Hematopoietic multipotent progenitor cell treated with erythropoietin and hydrocortisone succinate and interleukin-3 and kit ligand, for 6 days (in vitro differentiated cells): ENCODE measurements around the gene DHRS3.
"Not testable (repeated sequence)": the region's sequence is repeated elsewhere in the genome, so short reads cannot be mapped to it uniquely, and the experiment has no call there.

Experiments
- DNase-seq: peaks from one replicate; pipeline ENCODE4 v3.0.0-alpha.2; 2015

The DHRS3 gene, protein sequence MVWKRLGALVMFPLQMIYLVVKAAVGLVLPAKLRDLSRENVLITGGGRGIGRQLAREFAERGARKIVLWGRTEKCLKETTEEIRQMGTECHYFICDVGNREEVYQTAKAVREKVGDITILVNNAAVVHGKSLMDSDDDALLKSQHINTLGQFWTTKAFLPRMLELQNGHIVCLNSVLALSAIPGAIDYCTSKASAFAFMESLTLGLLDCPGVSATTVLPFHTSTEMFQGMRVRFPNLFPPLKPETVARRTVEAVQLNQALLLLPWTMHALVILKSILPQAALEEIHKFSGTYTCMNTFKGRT

DNA sequence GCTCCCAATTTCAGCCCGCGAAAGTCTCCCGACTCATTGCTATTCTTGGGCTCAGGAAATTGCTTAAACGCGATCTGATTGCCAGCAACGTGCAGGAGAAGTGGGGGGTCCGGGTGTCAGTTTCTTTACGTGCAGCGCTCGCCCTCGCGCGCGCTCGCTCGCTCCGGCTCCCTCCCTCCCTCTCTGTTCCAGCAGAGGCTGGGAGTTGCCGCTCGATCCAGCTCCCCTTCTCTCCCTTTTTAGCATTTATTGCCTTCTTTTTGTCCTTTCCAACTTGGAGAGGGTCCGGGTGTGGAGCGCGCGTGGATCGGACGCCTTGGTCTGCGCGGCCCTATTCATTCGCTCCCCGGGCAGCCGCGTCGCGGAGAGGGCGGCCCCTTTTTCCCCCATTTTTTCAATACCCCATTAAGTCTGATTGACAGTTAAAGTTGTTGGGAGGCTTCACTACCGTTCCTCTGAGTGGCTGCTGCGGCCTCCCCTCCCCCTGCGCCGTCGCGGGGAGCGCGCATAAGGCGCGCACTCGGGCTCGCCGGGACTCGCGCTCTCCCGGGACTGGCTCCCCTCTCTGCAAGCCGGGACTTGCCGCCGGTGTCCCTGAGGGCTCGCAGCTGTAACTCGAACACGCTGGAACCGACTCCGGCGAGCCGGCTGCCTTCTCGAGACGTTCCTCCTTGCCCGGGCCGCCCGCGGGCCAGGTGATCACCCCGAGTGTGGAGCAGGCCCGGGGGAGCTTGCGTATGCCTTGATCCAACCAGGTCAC lies at the start of gene DHRS3:
Gene DHRS3, minus strand, starts transcription at position 310 of the 760 bp plus-strand sequence. CDS start 862 bp downstream, outside the sequence.
- DNase-seq = peak; percentile 78

DNA sequence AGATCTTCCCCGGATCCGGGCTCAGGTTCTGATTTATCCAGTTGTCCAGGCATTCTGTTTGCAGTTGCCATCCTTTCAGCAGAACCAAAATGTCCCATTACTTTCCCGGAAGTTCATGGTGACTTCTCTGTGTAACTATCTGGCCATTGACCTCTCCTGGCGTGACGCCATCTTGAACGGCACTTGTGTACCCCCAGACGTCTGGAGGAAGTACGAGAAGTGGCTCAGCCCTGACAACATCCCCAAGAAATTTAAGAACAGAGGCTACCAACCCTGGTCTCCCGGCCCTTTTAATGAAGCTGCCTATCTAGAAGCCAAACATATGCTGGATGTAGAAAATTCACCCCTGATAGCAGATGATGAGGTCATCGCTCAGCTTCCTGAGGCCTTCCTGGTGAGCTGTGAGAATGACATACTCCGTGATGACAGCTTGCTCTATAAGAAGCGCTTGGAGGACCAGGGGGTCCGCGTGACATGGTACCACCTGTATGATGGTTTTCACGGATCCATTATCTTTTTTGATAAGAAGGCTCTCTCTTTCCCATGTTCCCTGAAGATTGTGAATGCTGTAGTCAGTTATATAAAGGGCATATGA lies 48.2 kb upstream of the DHRS3 start:
- DNase-seq = no peak

DNA sequence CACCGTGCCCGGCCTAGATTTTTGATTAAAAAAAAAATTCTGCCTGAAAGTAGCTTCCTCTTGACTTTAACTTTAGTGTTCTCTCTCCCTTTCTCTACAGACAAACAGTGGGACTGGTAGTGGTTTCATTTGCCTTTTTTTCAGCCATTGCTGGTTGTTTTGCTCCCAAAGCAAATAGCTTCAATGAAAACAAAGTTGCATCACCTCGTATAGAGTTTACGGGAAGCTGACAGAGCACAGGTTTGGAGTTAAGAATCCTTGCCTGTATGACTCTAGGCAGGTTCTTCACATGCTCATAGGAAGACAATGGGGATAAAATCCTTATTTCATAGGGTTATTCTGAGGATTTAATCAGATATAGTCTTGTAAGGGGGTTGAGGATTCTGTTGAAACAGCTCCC lies 47.5 kb upstream of the DHRS3 start:
- no peak for DNase-seq

DNA sequence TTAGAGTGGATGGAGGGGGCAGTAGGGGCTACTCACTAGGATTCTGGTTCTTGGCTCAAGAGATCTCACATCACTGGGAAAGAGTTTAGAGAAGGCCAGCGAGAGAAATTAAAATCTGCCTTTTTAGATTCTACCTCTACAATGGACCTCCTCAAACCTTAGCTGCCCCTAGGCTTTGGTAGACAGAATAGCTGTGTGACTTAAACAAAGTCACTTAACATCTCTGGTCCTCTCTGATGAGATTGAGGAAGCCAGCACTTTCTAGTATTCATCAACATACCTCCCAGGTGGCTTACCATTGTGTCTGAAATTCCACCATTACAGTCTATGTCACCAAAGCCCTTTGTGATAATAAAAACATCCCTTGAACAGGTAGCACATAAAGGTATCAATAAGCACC lies 44.5 kb upstream of the DHRS3 start:
- DNase-seq = no peak

DNA sequence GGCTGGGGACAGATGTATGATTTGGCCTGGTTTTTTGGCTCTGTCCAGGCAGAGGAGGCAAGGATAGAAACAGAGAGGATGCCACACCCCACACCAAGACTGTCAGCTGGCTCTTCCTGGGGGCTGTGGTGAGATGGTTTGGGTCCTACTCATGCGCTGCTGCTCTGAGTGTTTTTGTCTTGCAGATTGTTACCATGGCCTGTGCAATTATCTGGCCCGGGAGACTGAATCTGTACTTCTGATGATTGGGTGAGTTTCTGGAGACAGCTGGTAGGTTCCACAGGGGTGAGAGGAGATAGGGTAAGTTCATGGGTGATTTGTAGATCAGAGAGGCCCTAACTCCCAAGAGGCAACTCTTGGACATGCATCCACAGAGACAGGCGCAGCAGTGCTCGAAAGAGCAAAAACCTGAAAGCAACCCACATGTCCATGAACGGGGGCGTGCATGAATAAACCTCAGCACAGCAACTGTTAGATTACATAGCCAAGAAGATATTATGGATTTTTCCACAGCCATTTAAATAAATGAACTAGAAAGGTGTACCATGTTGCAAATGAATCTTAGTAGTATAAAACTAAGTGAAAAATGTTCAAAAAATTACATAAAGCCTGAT lies 43.7 kb upstream of the DHRS3 start:
- no peak for DNase-seq

DNA sequence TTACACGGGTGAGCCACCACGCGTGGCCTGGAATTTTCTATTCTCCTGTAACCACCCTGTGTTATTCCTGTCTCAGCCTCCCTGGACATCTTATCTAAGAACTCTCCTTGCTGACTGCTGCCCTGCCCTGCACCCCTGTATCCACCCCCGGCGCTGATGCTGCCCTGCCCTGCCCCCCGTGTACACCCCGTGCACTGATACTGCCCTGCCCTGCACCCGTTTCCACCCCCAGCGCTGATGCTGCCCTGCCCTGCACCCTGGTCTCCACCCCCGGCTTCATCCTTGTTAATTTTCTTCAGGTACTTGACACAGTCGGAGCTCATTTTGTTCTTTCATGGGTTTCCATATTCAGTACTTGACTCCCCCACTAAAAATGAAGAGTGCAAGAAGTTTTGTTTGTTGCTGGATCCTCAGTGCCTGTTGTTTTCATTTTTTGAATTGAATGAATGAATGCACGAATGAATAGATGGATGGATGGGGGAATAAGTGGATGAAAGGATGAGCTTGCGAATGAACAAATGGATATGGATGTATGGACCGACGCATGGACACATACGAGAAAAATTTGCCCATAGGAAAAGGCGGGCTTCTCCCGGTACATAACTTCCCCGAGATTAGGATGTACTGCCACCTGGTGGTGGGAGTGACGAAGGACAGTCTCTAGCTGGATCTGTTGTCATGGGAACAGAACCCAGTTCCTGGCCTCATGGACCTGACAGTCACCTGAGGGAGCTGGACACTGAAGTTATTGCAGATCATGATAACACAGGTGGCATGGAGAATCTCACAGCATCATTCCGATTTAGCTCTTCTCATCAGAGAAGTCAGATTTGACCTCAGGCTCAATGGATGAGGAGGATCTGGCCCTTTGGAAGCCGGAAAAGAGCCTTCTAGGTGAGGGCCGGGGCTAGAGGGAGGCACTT lies 40.8 kb upstream of the DHRS3 start:
- DNase-seq = peak; percentile 78

DNA sequence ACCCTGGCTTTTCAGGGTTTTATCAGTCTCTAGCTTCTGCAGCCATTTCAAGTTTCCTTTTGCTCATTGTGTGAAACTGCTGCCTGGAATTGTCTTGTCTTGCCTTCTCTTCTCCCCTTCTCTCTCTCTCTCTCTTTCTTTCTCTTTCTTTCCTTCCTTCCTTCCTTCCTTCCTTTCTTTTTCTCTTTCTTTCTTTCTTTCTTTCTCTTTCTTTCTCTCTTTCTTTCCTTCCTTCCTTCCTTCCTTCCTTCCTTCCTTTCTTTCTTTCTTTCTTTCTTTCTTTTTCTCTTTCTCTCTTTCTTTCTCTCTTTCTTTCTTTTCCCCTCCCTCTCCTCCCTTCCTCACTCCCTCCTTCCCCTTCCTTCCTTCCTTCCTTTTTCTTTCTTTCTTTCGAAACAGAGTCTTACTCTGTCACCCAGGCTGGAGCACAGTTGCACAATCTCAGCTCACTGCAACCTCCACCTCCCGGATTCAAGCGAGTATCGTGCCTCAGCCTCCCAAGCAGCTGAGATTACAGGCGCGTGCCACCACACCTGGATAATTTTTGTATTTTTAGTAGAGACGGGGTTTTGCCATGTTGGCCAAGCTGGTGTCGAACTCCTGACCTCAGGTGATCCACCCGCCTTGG lies 40.0 kb upstream of the DHRS3 start:
- not testable (repeated sequence) for DNase-seq

DNA sequence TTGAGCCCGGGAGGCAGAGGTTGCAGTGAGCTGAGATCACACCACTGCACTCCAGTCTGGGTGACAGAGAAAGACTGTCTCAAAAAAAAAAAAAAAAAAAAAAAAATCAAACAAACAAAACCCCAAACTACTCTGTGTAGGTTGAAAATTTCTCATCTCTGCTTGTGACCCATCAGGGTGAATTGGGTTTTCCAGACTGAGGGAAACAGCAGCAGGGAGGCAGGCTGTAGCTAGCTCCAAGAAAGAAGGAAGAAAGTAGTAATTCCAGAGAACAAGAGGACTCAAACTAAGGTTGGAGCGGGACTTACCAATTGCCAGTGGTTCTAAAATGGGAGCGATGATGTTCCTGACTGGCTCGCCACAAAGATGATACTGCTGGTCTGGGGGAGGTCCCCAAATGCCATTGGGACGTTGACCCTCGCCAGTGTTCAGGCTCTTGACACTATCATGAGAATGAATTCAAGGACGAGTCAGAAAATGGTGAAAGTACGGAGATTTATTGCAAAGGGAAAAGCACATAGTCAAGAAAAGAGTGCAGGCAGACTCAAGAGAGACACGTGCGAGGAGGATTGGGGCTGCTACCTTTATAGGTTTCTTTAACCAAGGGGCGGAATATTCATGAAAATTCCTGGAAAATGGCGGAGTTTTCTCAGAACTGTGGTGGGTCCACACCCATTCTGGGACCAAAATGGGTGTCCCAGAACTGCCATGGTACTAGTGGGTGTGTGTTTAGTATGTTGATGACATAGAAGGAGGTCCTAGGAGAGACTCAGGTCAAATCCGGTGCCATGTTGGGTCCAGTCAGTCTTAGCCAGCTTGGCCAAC lies 39.3 kb upstream of the DHRS3 start:
- DNase-seq = no peak

DNA sequence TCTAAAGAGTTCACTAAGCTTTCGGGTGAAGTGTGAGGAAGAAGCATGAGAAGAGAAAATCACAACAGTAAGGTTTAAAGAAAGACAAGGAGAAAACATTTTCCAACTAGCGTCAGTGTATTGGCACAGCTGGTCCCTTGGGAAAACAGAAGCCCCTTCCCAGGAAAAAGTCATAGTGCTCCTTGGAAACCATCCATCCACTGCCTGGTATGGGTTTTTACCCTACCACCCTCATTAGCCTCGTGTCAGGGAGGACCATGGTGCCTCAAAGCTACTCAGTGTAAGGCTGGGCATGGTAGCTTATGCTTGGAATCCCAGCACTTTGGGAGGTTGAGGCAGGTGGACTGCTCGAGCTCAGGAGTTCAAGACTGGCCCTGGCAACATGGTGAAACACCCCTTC lies 38.6 kb upstream of the DHRS3 start:
- no peak for DNase-seq

DNA sequence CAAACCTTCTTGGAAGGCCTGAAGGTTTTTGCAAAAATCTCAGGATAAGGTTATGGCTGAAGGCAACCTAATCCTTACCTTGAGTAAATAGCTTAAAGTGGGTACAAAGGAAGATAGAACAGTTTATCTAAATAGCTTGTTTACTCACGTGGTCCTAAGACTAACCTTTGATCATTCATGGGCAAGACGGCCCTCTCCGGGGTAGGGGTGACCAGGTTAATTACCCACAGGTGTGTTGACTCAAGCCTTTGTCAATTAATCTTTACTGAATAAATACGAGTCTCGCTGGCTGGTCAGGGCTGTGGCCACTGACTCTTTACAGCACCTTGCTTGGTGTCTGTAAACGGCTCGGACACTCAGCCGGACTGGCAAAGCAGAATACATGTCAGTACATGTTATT lies 36.6 kb upstream of the DHRS3 start:
- no peak for DNase-seq

DNA sequence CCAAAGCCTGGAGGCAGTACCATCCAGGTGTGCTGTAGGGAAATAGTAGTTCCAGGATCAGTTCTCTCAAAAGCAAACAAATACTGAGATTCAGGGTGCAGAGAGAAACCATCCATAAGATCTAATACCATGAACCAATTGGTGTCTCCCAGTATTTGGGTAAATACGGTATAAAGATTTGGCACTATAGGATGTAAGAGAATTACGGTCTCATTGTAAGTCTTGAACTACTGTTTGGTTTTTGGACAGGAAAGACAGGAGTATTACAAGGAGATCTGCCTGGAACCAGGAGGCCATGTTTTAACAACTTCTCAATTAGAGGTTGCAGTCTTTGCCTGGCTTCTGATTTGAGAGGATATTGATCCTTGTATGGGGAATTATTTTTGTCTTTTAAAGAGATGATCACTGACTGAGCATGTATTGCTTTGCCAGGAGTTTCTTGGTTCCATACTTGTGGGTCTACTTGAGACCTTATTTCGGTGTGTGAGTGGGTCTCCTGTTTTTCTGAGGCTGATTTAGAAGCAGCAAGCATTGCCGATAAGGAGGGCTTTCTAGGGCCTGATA lies 36.1 kb upstream of the DHRS3 start:
- no peak for DNase-seq

DNA sequence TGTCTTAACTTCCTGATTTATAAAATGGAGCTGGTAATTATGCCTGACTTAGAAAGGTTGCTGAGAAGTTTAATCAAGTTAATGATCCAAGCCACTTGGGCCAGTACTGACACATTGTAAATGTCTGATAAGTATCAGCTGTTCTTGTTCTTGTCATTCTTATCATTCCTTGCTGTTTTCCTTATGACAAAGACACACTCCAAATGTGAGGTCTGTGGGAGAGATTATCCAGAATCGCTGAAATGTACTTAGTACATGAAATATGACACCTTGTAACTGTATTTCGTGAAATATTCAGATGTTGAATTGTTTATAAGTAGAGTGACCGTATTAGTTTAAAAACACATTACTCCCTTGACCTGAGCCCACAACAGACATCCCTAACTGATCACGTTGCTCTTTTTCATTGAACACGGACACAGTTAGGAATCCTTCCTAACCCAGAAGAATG lies 32.0 kb upstream of the DHRS3 start:
- DNase-seq = no peak

DNA sequence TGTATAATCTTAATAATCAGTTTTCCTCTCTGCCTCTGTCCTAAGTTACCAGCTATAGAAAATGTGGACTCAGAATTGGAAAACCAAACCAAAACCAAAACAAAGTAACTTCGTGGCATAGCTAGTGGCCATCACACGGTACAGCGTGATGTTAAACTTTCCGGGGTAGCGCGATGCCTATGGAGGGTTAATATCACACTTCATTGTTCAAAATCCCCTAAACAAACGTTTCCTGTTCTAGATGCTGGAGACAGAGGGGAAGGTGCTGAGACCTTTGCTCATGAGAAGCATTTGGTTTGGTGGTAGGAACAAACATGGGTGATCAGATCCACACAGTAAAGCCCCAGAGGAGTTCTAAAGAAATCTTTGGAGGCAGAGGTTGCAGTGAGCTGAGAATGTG lies 30.7 kb upstream of the DHRS3 start:
- DNase-seq = no peak

DNA sequence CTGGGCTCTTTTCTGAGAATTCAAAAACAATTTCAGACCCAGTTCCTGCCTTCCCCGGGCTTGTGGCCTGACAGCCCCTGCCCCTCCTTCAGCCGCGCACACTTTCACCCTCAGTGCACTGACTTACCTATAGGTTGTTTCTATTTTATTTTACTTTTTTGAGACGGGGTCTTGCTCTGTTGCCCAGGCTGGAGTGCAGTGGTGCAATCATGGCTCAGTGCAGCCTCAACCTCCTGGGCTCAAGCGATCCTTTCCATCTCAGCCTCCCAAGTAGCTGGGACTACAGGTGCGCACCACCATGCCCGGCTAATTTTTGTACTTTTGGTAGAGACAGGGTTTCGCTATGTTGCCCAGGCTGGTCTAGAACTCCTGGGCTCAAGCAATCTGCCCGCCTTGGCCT lies 27.4 kb upstream of the DHRS3 start:
- not testable (repeated sequence) for DNase-seq

DNA sequence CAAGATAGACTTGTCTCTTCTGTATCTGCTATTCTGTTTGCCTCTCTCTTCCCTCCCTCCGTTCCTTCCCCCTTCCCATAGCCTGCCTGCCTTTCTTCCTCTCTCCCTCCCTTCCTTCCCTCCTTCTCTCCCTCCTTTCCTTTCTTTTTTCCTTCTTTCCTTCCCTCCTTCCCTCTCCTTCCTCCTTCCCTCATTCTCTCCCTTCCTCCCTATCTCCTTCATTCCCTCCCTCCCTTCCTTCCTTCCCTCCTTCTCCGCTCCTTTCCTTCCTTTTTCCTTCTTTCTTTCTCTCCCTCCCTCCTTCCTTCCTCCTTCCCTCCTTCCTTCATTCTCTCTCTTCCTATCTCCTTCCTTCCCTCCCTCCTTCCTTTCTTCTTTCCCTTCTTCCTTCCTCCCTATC lies 26.8 kb upstream of the DHRS3 start:
- DNase-seq = no peak

DNA sequence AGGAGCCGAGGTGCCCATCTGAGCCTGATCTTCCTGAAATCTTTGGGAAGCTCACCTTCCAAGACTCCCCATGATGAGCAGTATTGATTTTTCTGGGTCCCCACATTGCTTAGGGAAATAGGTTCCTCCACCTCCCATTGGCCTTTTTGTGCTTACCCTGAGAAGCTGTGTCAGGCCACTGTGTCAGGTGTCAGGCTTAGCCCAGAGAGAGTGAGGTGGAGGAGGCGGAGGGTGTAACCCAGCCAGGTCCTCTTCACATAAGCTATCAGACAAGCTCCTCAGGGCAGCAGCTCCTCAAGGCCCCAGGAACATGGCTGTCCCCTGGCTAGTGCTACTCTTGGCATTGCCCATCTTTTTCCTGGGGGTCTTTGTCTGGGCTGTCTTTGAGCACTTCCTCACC lies 26.2 kb upstream of the DHRS3 start:
- DNase-seq = no peak

DNA sequence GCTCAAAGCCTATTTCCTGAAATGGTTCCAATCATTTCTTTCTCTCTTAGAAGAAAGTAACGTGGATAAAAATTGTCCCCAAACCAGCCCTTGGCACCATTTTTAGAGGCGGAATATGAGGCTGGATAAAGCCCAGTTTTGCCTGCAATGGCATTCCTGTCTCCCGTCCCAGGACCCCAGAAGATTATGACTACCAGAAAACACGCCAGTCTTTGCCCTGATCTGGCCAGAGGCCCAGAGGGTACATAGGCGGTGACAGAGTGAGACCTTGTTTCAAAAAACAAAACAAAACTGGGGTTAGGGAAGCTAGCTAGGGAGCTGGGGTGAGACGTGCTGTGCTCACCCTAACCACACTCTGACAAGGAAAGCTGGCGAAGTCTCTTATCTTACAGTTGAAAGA lies 25.8 kb upstream of the DHRS3 start, which contains the start of gene AADACL4:
Gene AADACL4, plus strand, starts transcription at position 301 of the 400 bp plus-strand sequence. CDS start 462 bp downstream, outside the sequence.
- peak; percentile 12 for DNase-seq

DNA sequence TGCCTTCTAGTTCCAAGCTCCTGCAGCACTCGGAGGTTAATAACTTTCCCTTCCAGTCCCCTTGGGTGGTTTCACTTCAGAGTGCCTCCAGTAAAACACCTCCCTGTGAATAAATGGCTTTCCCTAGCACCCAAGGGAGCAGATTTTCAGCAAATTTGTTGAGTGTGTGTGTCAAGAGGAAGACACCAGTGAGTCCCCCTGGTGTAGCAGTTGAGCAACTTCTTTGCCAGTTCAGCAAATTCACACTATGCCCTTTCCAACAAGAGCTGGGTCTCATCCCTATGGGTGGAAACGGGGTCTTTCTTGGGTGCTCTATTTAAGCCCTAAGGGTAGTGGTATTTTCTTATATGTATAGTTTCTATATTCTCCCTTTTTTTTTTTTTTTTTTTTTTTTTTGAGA lies 25.1 kb upstream of the DHRS3 start:
- no peak for DNase-seq

DNA sequence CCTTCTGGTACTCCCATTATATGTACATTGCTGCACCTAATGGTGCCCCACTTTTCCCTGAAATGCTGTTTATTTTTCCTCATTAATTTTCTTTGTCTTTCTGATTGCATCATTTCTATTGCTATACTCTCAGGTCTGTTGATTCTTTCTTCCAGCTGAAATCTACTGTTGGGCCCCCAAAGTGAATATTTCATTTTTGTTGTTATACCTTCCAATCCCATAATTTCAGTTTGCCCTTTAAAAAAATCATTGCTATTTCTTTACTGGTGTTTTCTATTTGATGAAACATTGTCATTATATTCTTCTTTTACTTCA lies 22.9 kb upstream of the DHRS3 start:
- DNase-seq = no peak

DNA sequence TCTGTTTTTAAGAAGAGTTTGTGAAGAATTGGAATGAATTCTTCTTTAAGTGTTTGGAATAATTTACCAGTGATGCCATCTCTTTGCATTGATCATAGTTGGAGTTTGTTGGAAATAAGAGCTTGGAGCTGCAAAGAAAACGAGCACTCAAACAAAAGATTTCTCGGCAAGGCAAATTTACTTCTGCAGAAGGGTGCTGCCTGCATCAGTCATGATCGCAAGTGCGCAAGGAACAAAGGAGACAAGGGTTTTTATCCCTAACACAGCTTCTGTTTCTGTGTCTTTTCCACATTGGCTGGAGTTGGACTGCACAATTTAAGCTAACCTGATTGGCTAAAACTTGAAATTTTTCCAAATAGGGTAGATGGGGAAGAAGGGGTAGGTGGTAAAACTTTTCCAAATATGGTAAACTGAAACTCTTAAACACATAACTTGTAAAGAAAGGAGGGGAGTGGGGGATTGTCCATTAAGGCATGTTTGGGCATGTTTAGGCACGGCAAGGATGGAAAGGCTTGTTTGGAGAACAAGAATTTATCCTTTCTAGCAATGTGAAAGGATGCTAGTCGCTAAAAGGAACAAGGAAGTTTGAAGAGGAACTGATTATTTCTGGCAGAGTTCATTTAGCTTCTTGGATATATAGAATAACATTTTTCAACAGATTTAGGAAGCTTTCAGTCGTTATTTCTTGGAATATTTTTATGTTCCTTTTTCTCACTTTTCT lies 22.4 kb upstream of the DHRS3 start:
- DNase-seq = peak; percentile 27
